Right renal cortex interstitium (tissue), 3 donors: Measurements from ENCODE around the gene CLN3. TPM values are rescaled to one million over a fixed set of nuclear protein-coding genes. Genes with fewer than 3 reads are reported as not detected.

Source experiments
- polyA plus RNA-seq, 3 donors: library from polyadenylated mRNA; unstranded; fragments of 120-200 nt; gene quantifications; one replicate each; pipeline ENCODE4 v1.2.1, GENCODE V29; 2013; ENCODE audit not compliant: insufficient read length in 3 of 3

Gene CLN3
- polyA plus RNA-seq, 3 donors = 24.1 to 31.4 (median 28.2) TPM

Other genes starting within 250 kb of the CLN3 start
- 10 to 100 TPM; 14.1 to 15.4 (median 14.2) TPM for gene SBK1, start 199.5 kb downstream of the CLN3 start, polyA plus RNA-seq
- gene NPIPB6, start 128.6 kb downstream of the CLN3 start, polyA plus RNA-seq = under 1 TPM; 0.44 to 0.99 (median 0.96) TPM
- 100 to 1,000 TPM in 2 of 3 donors, 10 to 100 TPM in 1; 93.1 to 110 (median 104) TPM for gene EIF3CL, start 88.2 kb downstream of the CLN3 start, polyA plus RNA-seq
- under 1 TPM in 2 of 3 donors, not detected in 1; 0.10 to 0.28 TPM for gene NPIPB7, start 19.7 kb downstream of the CLN3 start, polyA plus RNA-seq
- under 1 TPM; 0.57 to 0.67 (median 0.67) TPM for gene APOBR, start 2.6 kb upstream of the CLN3 start, polyA plus RNA-seq
- not detected for gene IL27, start 14.8 kb upstream of the CLN3 start, polyA plus RNA-seq
- gene NUPR1, start 46.9 kb upstream of the CLN3 start, polyA plus RNA-seq = 1 to 10 TPM; 7.9 to 8.3 (median 8.1) TPM
- gene SGF29, start 61.8 kb upstream of the CLN3 start, polyA plus RNA-seq = 10 to 100 TPM; 18.4 to 21.1 (median 20.2) TPM
- 1 to 10 TPM; 1.1 to 2.6 (median 1.6) TPM for gene SULT1A2, start 105.0 kb upstream of the CLN3 start, polyA plus RNA-seq
- 10 to 100 TPM; 17.8 to 22.4 (median 20.6) TPM for gene SULT1A1, start 118.0 kb upstream of the CLN3 start, polyA plus RNA-seq
- gene NPIPB8, start 146.0 kb upstream of the CLN3 start, polyA plus RNA-seq = under 1 TPM in 1 of 3 donors, not detected in 2; 0.49 TPM
- gene EIF3C, start 219.4 kb upstream of the CLN3 start, polyA plus RNA-seq = 100 to 1,000 TPM; 654 to 679 (median 669) TPM